Measurements from ENCODE around the gene PIN1.

- TF ChIP-seq POLR2A (IDR thresholded peaks at IDR 0.05; ENCODE audit: low read depth, low read length) (no peak), CUX1 (IDR thresholded peaks at IDR 0.05; ENCODE audit: insufficient replicate concordance, low read depth, low read length) (no peak), TAF1 (IDR thresholded peaks at IDR 0.05; ENCODE audit: borderline replicate concordance, low read depth, low read length) (no peak), CBX5 (IDR thresholded peaks at IDR 0.05; ENCODE audit: low read depth) (no peak)
These were observed 46.1 kb upstream of the PIN1 start for GRCh38 chr19:9789066-9789465.
